Iris pigment epithelial cell (primary cell): ENCODE data around the gene KYNU.
"Not testable (repeated sequence)": the region's sequence is repeated elsewhere in the genome, so short reads cannot be mapped to it uniquely, and the experiment has no call there.

Experiments
- DNase-seq: peaks from one replicate; pipeline ENCODE4 v3.0.0-alpha.2; 2011; ENCODE audit warnings: low read depth

The KYNU gene

DNA sequence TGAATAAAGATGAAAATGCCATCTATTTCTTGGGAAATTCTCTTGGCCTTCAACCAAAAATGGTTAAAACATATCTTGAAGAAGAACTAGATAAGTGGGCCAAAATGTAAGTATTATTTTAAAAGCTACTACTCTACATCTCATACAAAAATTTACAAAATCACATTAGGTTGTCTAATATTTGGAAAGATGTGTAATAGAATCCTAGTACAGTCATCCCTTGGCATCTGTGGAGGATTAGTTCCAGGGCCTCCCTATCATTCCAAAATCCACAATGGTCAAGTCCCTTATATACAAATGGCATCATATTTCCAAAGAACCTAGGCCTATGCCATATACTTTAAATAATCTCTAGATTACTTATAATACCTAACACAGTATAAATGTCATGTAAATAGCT lies 41.2 kb downstream of the KYNU start:
- DNase-seq, result peak; percentile 20

DNA sequence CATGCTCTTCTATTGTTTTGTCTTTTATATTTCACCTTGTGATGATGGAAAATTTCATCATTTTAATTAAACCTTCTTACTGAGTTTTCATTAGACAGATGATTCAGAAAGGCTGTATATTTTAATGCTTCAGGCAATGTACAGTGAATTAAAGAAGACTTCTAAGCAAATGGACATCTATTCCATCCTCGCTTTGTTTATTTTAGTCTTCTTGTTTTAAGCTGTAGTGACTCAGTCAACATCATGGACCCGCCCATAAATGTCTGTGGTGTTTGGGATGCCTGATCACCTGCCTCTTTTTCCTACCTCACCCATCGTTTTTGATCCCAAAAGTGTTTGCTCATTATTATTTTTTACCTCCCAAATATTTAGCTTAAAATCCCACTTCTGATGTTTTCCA lies 43.1 kb downstream of the KYNU start:
- DNase-seq, result no peak

DNA sequence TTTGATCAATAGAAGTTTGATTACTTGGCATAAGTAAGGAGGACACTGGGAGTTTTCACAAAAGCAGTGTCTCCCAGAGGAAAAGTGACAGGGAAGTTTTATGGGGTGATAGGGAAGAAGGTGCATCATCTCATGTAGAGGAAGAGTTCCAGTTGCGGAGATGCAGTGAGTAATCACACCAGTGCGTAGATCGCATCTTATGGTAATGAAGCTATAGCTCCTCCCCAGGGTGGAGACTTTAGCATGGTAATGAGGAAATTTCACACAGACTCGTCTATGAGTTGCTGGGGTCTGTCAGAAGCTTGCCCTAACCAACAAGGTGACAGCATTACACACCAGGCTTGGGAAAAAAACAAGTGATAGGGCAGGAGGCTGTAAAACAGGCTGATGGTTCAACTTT lies 49.0 kb downstream of the KYNU start:
- DNase-seq, result no peak

DNA sequence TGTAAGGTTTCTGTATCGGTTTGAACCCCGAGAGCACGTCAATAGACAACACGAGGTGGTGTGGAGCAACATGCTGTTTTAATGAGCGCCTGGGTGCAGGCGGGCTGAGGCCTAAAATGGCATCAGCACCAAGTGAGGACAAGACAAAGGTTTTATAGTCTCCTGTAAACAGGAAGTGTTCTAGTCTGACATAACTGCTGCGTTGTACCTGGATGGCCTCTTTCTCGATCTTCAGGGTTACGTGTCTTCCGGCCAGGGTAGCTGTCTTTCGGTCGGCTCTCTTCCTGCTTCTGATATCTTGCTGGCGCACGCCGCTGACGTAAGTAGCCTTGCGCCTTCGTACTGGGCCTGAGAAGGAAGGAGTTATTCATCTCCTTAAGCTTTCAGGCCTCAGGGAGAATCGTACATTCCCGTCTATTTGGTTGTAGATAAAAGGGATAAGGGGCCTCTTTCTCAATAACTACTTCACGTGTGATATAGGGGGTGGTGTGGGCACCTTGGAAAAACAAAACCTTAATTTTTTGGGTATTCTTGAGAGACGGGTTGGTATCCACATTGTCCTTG lies 53.5 kb downstream of the KYNU start:
- no peak for DNase-seq

DNA sequence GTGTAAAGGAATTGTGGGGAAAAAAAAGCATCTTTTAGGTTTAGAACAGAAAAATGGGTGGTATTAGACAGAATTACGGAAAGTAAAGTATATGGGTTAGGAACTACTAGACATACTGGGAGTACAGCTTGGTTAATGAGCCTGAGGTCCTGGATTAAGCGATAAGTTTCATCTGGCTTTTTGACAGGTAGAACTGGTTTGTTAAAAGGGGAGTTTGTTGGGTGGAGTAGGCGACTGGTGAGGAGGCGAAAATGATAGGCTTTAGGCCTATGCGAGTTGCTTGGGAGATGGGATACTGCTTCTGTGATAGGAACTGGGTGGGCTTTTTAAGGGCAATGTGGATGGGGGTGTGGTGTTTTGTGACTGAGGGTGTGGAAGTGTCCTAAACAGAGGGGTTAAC lies 56.5 kb downstream of the KYNU start:
- DNase-seq, result no peak

DNA sequence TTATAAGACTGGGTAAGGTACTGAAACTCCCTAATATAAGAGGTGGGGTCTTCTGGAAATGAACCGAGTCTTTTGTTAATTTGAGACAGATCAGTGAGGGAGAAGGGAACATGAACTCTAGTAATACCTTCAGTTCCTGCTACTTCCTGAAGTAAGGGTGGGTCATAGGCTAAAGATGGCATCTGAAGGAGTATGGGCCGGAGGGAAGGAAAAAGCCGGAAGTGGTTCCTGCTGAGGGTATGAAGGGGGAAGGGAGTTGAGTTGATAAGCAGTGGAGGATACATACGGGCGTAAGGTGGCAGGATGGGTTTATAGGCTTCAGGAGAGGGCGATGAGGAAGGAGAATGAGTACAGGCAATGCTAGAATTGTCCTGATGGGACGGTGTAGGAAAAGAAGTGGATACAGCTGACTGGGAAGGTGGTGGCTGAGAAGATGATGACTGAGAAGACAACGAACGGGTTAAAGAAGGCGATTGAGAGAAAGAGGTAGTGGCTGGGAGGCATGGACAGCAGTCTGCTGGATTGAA lies 58.2 kb downstream of the KYNU start:
- DNase-seq, result no peak

DNA sequence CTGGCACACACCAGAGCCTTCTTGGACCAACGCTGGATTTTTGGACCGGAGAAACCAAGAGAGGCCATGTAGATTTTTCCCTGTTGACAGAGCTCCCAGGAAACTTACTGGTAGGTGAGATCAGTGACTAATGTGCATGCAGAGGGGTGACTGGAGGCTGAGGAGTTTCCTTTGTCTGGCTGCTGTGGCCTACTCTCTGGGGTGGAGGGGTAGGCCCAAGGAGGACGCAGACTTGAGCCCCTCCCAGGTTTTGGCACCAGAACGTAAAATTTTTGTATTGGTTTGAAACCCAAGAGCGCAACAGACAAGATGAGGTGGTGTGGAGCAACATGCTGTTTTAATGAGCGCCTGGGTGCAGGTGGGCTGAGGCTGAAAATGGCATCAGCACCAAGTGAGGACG lies 59.2 kb downstream of the KYNU start:
- DNase-seq, result no peak

DNA sequence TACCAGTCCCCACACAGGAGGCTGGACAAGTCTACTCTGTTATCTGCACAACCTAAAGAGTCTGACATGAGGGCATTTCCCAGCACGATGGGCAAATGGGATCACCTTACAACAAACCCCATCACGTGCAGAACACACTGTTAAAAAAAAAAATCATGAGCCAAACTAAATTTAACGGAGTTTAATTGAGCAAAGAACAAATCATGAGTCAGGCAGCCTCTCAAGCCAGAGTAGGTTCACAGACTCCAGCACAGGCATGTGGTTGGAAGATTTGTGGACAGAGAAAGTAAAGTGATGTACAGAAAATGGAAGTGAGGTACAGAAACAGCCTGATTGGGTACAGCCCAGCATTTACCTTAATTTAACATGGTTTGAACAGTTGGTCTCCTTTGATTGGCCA lies 59.9 kb downstream of the KYNU start:
- DNase-seq, result no peak

DNA sequence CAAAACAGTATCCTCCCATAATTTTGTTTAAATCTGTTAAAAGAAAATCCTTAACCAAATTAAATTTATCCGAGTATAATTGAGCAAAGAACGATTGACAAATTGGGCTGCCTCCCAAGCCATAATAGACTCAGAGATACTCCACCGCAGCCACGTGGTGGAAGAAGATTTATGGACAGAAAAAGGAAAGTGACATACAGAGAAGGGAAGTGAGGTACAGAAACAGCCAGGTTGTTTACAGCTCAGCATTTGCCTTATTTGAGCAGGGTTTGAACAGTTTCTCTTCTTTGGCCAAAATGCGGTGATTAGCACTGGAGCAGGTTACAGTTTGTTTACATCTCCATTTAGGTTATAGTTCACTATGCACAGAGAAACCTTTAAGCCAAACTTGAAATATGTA lies 60.8 kb downstream of the KYNU start:
- DNase-seq, result no peak

DNA sequence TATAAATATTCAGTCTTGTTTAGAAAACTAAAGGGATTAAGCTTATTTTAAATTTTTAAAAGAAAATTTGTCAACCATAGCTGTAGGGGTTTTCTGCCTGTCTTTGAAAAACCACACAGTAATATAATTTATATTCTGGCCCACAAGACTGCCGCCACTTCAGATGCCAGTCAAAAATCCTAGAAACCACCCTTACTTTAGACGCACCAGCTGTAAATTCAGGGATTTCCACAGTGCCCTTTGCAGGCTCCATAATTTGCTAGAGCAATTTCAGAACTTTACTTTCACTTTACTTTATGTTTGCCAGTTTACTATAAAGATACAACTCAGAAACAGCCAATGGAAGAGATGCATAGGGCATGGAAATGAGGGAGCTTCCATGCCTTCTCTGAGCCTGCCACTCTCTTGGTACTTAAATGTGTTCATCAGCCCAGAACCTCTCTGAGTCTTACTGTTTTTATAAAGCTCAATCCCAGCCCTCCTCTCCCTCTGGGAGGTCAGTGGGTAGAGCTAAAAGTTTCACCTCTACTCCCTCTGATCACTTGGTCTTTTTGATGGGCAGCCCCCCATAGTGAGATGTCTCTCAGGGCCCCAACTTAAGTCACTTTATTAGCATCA lies 63.3 kb downstream of the KYNU start:
- no peak for DNase-seq

DNA sequence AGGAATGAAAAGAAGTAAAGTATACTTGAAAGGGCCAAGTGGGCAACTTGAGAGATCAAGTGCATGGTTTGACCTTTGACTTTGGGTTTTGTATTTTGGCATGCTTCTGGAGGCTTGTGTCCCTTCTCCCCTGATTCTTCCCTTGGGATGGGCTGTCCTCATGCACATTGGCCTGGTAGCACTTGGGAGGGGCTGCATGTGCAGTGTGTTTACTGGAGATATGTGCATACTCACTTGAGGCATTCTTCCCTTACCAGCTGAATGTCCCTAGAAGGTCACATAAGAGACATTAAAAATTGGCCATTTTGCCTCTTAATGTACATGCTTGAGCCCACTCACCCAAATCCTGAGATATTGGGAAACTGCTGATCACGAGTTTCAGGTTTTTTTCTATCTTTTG lies 65.2 kb downstream of the KYNU start:
- DNase-seq, result no peak

DNA sequence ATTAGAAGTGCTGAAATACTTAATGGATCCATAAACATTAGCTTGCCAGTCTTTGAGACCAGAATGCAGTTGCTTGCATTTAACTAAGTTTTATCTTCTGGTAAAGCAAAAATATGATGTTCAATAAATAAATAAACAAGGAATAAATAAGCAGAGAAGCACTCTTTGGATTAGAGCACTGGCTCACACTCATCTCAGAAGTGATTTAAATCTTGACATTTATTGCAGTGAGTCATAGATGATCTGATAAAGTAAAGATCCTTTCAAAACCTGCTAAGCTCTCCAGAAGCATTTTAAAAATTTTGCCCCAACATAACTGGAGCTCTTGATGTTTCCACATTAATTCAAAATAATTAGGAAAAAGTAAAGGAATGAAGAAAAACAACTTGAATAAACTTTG lies 66.8 kb downstream of the KYNU start:
- DNase-seq, result peak; percentile 73

DNA sequence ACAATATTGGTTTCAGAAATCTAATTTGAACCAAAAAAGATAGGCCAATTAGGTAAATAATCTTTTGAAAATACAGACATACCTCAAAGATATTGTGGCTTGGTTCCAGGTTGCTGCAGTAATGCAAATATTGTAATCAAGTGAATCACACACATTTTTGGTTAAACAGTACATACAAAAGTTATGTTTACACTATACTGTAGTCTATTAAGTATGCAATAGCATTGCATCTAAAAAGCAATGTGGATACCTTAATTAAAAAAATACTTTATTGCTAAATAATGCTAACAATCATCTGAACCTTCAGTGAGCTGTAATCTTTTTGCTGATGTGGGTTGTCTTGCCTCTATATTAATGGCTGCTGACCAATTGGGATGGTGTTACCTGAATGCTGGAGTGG lies 67.3 kb downstream of the KYNU start:
- DNase-seq, result peak; percentile 53

DNA sequence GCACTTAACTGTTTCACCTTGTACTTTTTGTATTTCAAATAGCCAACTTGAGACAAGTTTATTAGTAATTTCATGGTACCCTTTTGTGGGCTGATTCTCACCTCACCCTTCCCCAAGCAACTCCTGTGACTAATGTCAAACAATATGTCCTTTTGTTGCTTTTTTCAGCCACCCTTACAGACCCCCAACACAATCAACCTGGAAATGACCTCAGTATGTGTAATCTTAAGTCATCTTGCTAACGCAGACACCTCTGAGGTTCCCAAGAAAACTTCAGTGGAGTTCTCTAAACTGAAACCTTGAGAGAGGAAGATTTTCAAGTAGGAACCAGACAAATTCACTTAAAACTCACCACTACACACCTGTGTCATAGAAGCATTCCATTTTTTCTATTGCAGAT lies 69.5 kb downstream of the KYNU start:
- peak; percentile 4 for DNase-seq

DNA sequence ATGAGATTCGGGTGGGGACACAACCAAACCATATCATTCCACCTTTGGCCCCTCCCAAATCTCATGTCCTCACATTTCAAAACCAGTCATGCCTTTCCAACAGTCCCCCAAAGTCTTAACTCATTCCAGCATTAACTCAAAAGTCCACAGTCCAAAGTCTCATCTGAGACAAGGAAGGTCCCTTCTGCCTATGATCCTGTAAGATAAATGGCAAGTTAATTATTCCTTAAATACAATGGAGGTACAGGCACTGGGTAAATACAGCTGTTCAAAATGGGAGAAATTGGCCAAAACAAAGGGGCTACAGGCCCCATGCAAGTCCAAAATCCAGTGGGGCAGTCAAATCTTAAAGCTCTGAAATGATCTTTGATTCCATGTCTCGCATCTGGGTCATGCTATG lies 71.3 kb downstream of the KYNU start:
- not testable (repeated sequence) for DNase-seq

DNA sequence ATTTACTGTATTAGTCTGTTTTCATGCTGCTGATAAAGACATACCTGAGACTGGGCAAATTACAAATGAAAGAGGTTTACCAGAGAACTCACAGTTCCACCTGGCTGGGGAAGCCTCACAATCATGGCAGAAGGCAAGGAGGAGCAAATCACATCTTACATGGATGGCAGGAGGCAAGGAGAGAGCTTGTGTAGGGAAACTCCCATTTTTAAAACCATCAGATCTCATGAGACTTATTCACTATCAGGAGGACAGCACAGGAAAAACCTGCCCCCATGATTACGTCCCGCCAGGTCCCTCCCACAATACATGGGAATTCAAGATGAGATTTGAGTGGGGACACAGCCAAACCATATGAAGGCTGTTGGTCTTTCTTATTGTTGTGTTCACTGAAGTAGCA lies 72.9 kb downstream of the KYNU start:
- DNase-seq, result not testable (repeated sequence)

DNA sequence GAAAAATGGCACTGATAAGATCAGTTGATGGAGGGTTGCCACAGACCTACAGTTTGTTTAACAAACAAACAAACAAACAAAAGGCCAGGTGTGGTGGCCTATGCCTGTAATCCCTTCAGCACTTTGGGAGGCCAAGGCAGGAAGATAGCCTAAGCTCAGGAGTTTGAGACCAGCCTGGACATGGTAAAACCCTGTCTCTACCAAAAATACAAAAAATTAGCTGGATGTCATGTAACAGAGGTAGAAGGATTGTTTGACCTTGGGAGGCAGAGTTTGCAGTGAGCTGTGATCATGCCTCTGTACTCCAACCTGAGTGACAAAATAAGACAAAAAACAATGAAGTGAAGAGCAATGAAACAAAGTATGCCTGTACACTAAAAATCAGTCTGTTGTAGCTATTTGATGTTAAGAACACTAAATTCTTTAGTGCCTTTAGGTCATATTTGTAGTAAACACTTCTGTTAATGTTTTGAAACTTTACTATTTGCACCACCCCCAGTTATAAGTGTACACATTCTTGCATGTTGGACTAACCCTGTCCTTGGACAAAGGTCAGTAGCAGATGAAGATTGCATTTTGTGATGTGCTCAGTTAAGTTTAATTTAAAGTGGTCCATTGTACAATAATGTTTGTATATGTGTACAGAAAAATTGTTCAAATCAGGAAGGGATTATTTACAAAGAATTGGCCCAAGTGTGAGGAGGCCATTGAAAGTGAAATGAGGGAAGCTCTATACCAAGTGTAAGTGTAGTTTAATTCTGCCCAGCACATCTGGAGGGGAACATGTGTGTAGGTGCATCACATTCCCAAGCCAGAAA lies 73.9 kb downstream of the KYNU start:
- DNase-seq, result peak; percentile 21

DNA sequence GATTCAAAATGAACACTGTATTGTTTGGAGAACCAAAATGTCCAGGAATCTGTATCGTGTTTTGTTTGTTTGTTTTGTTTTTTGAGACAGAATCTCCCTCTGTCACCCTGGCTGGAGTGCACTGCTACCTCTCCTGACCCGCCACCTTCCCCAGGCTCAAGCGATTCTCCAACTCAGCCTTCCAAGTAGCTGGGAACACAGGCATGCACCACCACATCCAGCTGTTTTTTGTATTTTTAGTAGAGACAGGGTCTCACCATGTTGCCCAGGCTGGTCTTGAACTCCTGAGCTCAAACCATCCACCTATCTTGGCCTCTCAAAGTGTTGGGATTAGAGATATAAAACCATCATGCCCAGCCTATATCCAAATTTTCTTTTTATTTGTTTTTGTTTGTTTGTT lies 74.6 kb downstream of the KYNU start:
- DNase-seq, result no peak

DNA sequence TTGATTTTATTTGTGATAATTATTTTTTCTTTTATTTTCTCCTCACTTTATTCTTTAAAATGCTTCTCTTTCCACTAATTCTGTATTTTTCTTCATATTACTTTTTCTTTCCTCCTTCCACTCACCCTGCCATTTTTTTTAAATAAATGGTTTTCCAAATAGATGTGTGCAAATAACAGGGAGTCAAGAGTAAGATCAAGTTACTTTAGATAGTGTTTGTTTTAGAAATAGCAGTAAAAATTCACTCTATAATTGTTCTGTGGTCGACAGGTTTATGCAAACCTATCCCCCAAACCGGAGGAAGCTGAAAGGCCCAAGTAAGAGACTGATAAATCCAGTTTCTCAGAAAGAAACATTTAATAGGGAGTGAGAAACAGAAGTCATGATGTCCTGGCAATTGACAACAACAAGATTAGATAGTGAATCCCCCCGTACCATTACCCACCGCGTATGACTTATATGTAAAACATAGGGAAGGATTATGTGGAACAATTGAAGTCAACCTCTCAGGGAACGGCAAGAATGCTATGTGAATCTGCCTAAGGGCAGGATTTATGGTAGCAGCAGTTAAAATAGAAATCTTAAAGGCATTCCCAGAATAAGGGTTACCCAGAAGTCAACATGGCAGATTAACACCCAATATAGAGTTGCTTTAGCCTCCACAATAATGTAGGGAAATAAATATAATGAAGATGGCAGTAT lies 75.5 kb downstream of the KYNU start:
- no peak for DNase-seq

DNA sequence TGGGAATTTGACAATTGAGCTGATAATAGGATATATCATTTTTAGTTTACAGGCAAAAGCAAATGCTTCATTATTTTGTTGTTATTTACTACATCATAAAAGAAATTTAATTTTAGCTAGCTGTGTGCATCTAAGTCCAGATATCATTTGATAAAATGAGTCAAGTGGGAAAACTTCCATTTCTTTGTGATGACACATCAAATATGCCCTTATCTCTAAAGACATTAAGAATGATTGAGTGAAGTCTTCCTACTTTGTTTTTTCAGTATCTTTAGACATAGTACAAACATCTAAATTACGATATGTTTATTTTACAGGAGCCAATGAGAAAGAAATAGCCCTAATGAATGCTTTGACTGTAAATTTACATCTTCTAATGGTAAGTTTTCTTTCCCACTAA lies 77.0 kb downstream of the KYNU start:
- DNase-seq, result peak; percentile 44

DNA sequence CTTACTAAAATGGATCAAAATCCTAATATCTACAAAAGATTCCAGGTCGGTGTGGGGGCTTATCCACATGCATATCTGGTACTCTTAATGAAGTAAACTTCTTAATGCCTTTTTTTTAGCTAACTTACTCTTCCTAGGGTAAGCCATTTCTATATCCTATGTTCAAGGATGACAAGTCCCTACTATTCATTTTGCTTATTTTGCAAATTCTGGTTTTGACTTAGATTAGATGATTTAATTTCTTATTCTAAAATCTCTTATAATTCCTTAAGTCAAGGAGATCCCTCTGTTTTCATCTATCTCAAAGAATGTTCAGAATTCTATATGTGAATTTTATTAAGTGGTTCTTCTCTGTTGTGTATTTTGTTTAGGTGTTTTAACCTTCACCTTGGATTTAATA lies 79.7 kb downstream of the KYNU start:
- no peak for DNase-seq

DNA sequence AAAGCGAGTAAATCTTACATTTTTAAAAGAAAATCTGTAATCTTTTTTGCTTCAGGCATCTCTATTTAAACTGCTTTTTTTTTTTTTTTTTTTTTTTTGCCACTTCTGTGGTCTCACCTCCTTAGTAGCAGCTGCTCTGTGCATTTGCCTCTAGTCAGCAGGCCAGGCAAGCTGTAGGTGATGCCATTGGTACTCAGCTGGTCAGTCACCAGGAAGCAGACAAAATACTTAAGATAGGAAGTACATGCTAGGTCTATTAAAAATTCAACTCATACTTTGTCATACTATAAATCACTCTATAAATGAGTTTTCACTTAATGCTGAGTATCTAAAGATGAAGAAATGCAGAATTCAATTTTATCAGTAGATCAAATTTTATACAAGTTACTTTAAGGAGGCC lies 83.7 kb downstream of the KYNU start:
- DNase-seq, result no peak

DNA sequence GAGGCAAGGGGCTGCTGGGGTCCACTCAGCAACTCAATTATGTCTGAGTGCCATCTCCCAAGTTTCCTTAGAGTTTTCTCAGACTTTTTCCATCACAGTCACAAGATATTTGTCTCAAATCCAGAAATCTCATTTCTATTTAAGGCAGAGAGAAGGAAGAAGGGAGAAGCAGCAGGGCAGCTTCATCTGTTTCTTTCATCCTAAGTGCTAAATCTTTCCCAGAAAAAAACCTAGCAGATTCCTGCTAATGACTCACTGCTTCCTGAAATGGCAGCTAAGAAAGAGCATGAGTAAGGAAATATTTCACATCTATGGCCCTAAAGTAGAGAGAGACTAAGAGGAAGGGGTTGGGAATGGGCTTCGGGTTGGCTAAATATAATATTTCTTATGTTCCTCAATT lies 88.0 kb downstream of the KYNU start:
- peak; percentile 64 for DNase-seq
